Activated CD4-positive, alpha-beta T cell treated with anti-CD3 and anti-CD28 coated beads, Interleukin-2, amount 50 U/mL, for 16 hours (primary cell): ENCODE measurements around the gene PPP1CA.

Experiments used
- DNase-seq: peaks from one replicate; pipeline ENCODE4 v3.0.0-alpha.2; 2020

Gene PPP1CA

DNA sequence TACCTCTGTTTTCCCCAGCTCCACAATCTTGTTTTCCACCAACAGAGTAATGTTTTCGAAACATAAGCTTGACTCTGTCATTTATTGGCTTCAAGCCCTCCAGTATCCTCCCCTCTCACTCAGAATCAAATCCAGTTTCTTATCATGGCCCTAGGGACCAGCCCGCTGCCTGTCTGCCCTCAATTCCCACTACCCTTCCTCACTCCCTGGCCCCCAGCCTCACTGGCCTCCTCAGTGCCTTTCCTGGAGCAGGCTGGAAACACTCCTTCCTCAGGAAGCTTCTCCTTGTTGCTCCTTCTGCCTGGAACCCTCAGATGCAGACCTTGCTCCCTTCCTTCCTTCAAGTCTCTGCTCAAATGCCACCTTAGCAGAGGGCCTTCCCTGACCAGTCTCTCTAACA, 52.2 kb downstream of the PPP1CA start:
- DNase-seq = no peak

- no peak for DNase-seq
These were observed 52.6 kb downstream of the PPP1CA start for GRCh38 chr11:67349036-67349435.
